ENCODE results near the gene GRB14. TPM values are rescaled to one million over a fixed set of nuclear protein-coding genes. Genes with fewer than 3 reads are reported as not detected.

GRB14 gene
- total RNA-seq, 2 donors from 2014 or later, result 1.7 to 2.0 TPM

- H3K4me1 ChIP-seq, result no peaks in the 10 kb centered on the region
- TF ChIP-seq CTCF (IDR thresholded peaks at IDR 0.05), result no peak
- H3K9ac ChIP-seq (ENCODE audit: low read depth in 2 of 2, low read length in 2 of 2), result no peak overlapping the region
- no peak overlapping the region for H3K4me3 ChIP-seq
- no peaks in the 10 kb centered on the region for H3K36me3 ChIP-seq
- DNase-seq, result no peak
- no peak overlapping the region for H3K27ac ChIP-seq
- H3K9me3 ChIP-seq, result no peaks in the 10 kb centered on the region
- intact Hi-C loops (cut with DNase I), result no loop called here
- no peaks in the 10 kb centered on the region for H3K27me3 ChIP-seq
Measured at GRCh38 chr2:164662066-164662465, 40.8 kb upstream of the GRB14 start.

- Histone ChIP-seq H3K9ac (ENCODE audit: low read depth in 2 of 2, low read length in 2 of 2) (no peak overlapping the region), H3K36me3 (no peaks in the 10 kb centered on the region), H3K4me3 (no peak overlapping the region), H3K27me3 (no peaks in the 10 kb centered on the region), H3K27ac (no peak overlapping the region), H3K9me3 (no peaks in the 10 kb centered on the region), H3K4me1 (no peaks in the 10 kb centered on the region)
- intact Hi-C loops (cut with DNase I), result no loop called here
- DNase-seq, result no peak
- no peak for TF ChIP-seq CTCF (IDR thresholded peaks at IDR 0.05)
Measured at GRCh38 chr2:164661349-164661748, 40.1 kb upstream of the GRB14 start.

- no peaks in the 10 kb centered on the region for H3K9me3 ChIP-seq
- no peak overlapping the region for H3K9ac ChIP-seq (ENCODE audit: low read depth in 2 of 2, low read length in 2 of 2)
- no peaks in the 10 kb centered on the region for H3K27me3 ChIP-seq
- no peak overlapping the region for H3K4me3 ChIP-seq
- DNase-seq, result no peak
- H3K27ac ChIP-seq, result no peak overlapping the region
- no peaks in the 10 kb centered on the region for H3K4me1 ChIP-seq
- H3K36me3 ChIP-seq, result no peaks in the 10 kb centered on the region
- TF ChIP-seq CTCF (IDR thresholded peaks at IDR 0.05), result no peak
- intact Hi-C loops (cut with DNase I), result no loop called here
Measured at GRCh38 chr2:164657129-164657528, 35.8 kb upstream of the GRB14 start.

- no peaks in the 10 kb centered on the region for H3K36me3 ChIP-seq
- no peak overlapping the region for H3K9ac ChIP-seq (ENCODE audit: low read depth in 2 of 2, low read length in 2 of 2)
Measured at GRCh38 chr2:164655750-164656149, 34.5 kb upstream of the GRB14 start.

GRCh38 chr2:164655336-164655735, 34.1 kb upstream of the GRB14 start:
- TF ChIP-seq CTCF (IDR thresholded peaks at IDR 0.05), result no peak
- no peak overlapping the region for H3K27ac ChIP-seq
- DNase-seq, result no peak
- no peaks in the 10 kb centered on the region for H3K9me3 ChIP-seq
- no peaks in the 10 kb centered on the region for H3K36me3 ChIP-seq
- H3K9ac ChIP-seq (ENCODE audit: low read depth in 2 of 2, low read length in 2 of 2), result no peak overlapping the region
- H3K4me1 ChIP-seq, result no peaks in the 10 kb centered on the region
- intact Hi-C loops (cut with DNase I), result no loop called here
- no peaks in the 10 kb centered on the region for H3K27me3 ChIP-seq
- no peak overlapping the region for H3K4me3 ChIP-seq

More at GRCh38 chr2:164655750-164656149, 34.5 kb upstream of the GRB14 start:
- no peaks in the 10 kb centered on the region for H3K9me3 ChIP-seq
- DNase-seq, result no peak
- intact Hi-C loops (cut with DNase I), result no loop called here
- H3K27me3 ChIP-seq, result no peaks in the 10 kb centered on the region
- no peak overlapping the region for H3K4me3 ChIP-seq
- TF ChIP-seq CTCF (IDR thresholded peaks at IDR 0.05), result no peak
- H3K4me1 ChIP-seq, result no peaks in the 10 kb centered on the region
- no peak overlapping the region for H3K27ac ChIP-seq

GRCh38 chr2:164651361-164651760, 30.1 kb upstream of the GRB14 start:
- no peak overlapping the region for H3K4me3 ChIP-seq
- no peaks in the 10 kb centered on the region for H3K9me3 ChIP-seq
- no peak overlapping the region for H3K27ac ChIP-seq
- no peaks in the 10 kb centered on the region for H3K4me1 ChIP-seq
- intact Hi-C loops (cut with DNase I), result no loop called here
- no peak for DNase-seq
- TF ChIP-seq CTCF (IDR thresholded peaks at IDR 0.05), result no peak
- H3K9ac ChIP-seq (ENCODE audit: low read depth in 2 of 2, low read length in 2 of 2), result no peak overlapping the region
- no peaks in the 10 kb centered on the region for H3K36me3 ChIP-seq
- no peaks in the 10 kb centered on the region for H3K27me3 ChIP-seq

Data from colonic mucosa (tissue), 4 donors.